HAP-1 (cell line): ENCODE measurements around the gene CMTM6.
A peak's percentile ranks its signal among the peaks of the same experiment; 100 is the strongest.

Experiments
- DNase-seq, 2 experiments: peaks; one replicate each; pipeline ENCODE4 v3.0.0-alpha.2; 2016 to 2020; ENCODE audit warnings: low spot score in 2 of 2
- H3K27me3 ChIP-seq: fragments of 250-450 bp; sonication (Bioruptor Pico); 2 replicates; pipeline ENCODE4 v1.5.1; 2020; ENCODE audit warnings: low read depth, mild to moderate bottlenecking, moderate library complexity
- H3K36me3 ChIP-seq: fragments of 250-450 bp; sonication (Bioruptor Pico); replicated peaks from 2 replicates; pipeline ENCODE4 v1.5.1; 2020; ENCODE audit warnings: mild to moderate bottlenecking
- H3K4me1 ChIP-seq: fragments of 250-450 bp; sonication (Bioruptor Pico); 2 replicates; pipeline ENCODE4 v1.5.1; 2020; ENCODE audit warnings: mild to moderate bottlenecking
- H3K4me3 ChIP-seq: fragments of 250-450 bp; sonication (Bioruptor Pico); 2 replicates; pipeline ENCODE4 v1.5.1; 2020; ENCODE audit warnings: mild to moderate bottlenecking, moderate library complexity
- H3K9me3 ChIP-seq: fragments of 250-450 bp; sonication (Bioruptor Pico); 2 replicates; pipeline ENCODE4 v1.5.1; 2020; ENCODE audit warnings: mild to moderate bottlenecking, moderate library complexity
- in situ Hi-C: fragments of 300-500 bp; cut with MboI; formaldehyde crosslinking; loops from 3 replicates; pipeline ENCODE4 v1.14.3; 2020; ENCODE audit warnings: low sequenced_read_pairs, inconsistent platforms, mixed read lengths

Gene CMTM6

DNA sequence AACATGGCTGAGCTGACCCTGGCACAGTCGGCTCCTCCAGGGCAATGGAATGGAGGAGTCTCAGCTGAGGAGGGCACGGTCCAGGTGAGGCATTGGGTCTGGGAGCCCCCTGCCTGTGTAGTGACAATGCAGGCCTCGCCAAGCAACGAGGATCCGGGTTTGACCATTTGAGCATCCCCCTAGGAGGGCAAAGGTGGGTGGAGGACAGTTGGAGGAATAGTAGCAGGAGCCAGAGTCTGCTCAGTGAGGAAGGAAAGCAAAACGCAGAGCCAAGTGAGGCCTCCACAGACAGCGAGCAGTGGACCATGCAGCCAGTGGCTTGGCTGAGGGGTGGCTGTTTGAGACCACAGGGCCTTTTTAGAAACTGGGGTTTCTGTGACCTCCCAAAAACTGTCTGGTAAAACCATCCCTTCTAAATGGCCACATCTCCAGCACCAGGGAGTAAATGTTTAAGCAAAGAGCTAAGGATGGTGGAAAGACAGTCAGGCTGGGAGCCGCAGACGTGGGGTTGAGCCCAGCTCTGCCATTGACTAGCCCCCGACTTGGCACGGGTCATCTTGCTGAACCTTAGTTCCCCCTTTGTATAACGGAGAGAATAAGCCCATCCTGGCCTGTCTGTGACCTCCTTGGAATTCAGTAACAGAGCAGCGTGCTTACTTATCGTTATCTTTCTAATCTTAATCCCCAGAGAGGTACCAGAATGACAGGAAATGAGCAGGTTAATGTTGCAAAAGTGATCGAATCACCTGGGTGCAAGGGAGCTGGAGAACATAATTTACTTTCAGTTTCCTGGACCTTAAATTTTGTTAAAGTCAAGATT, 46.8 kb downstream of the CMTM6 start:
- no peaks in the 10 kb centered on the region for H3K9me3 ChIP-seq
- no peak for DNase-seq
- peaks cover 14% of the 10 kb centered on the region for H3K4me1 ChIP-seq
- H3K4me3 ChIP-seq = no peak overlapping the region
- no peaks in the 10 kb centered on the region for H3K27me3 ChIP-seq
- H3K36me3 ChIP-seq = peaks cover 11% of the 10 kb centered on the region
- in situ Hi-C loops = no loop called here

GRCh38 chr3:32454731-32455608, 47.7 kb downstream of the CMTM6 start:
- H3K4me3 ChIP-seq = no peak overlapping the region
- H3K27me3 ChIP-seq = no peaks in the 10 kb centered on the region
- peaks cover 11% of the 10 kb centered on the region for H3K36me3 ChIP-seq
- in situ Hi-C loops = no loop called here
- H3K9me3 ChIP-seq = no peaks in the 10 kb centered on the region
- DNase-seq = no peak
- peaks cover 9% of the 10 kb centered on the region for H3K4me1 ChIP-seq

GRCh38 chr3:32454111-32454510, 48.5 kb downstream of the CMTM6 start:
- Histone ChIP-seq H3K27me3 (no peaks in the 10 kb centered on the region), H3K4me3 (no peak overlapping the region), H3K36me3 (peaks cover 11% of the 10 kb centered on the region), H3K9me3 (no peaks in the 10 kb centered on the region), H3K4me1 (peaks cover 9% of the 10 kb centered on the region)
- in situ Hi-C loops = no loop called here
- DNase-seq = no peak

- Histone ChIP-seq H3K9me3 (no peaks in the 10 kb centered on the region), H3K36me3 (peaks cover 11% of the 10 kb centered on the region), H3K27me3 (no peaks in the 10 kb centered on the region), H3K4me1 (peaks cover 9% of the 10 kb centered on the region), H3K4me3 (no peak overlapping the region)
- DNase-seq = no peak
- in situ Hi-C loops = no loop called here
These were observed 49.3 kb downstream of the CMTM6 start for GRCh38 chr3:32453346-32453745.

DNA sequence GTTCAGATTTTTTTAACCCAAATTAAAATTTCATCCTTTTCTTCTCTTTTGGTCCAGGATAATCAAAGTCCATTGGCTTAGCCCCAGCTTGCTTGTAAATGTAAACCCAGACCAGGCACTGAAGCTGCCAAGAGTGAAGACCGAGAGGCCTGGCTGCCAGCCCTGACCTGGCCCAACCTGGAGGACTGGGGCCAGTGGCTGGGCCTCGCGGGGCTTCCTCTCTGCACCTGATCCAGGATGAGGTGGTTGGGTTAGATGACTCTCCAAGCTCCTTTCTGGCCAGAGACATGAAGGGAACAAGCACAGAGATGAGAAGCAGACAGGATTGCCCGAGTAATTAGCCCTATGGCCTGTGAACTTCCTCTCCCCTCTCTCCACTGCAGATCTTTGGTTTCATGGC, 50.6 kb downstream of the CMTM6 start:
- H3K36me3 ChIP-seq = peaks cover 11% of the 10 kb centered on the region
- no peaks in the 10 kb centered on the region for H3K27me3 ChIP-seq
- no peaks in the 10 kb centered on the region for H3K9me3 ChIP-seq
- no peak for DNase-seq
- H3K4me1 ChIP-seq = peaks cover 20% of the 10 kb centered on the region
- in situ Hi-C loops = no loop called here
- no peak overlapping the region for H3K4me3 ChIP-seq

- Histone ChIP-seq H3K4me3 (no peak overlapping the region), H3K4me1 (peaks cover 23% of the 10 kb centered on the region), H3K27me3 (no peaks in the 10 kb centered on the region), H3K36me3 (peaks cover 11% of the 10 kb centered on the region), H3K9me3 (no peaks in the 10 kb centered on the region)
- in situ Hi-C loops = no loop called here
- peak in 1 of 2 experiments; percentile 21 for DNase-seq
These were observed 51.5 kb downstream of the CMTM6 start for GRCh38 chr3:32450992-32451659.

DNA sequence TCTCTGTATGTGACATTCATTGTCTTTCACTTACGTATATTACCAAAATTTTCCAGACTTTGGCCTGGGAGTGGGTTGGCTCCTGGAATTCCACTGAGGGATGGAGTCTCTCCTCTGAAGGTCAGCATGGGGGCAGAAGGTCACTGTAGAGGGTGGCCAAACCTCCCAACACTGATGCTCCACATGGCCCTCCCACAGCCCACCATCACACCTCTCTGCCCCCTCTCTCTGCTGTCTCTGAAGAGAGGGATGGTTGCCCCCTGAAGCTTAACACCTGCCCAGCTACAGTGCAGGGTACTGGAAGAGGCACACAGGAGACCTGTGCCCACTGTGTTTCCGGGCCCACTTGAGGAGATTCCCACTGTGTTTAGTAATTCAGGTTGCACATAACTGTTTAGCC, 52.2 kb downstream of the CMTM6 start:
- Histone ChIP-seq H3K4me1 (peaks cover 23% of the 10 kb centered on the region), H3K36me3 (peaks cover 11% of the 10 kb centered on the region), H3K9me3 (no peaks in the 10 kb centered on the region), H3K27me3 (no peaks in the 10 kb centered on the region), H3K4me3 (no peak overlapping the region)
- DNase-seq = no peak
- in situ Hi-C loops = no loop called here

DNA sequence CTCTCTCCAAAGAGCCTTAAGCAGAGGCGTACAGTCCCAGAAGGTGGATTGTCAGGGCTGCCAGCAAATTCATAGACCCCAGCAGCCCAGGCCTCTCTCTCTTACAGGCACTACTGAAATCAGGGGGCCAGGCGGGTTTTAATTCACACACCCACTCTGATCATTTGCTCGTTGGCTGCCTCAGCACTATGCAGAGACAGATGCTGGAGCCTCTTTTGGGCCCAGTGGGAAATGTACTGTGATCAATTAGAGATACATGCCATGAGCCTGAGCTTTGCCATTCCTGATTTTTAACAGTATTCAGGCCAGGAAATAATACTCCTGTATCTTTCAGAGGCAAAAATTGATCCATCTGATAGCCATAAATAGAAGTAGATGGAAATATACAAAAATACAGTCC, 53.0 kb downstream of the CMTM6 start:
- DNase-seq = no peak
- Histone ChIP-seq H3K4me3 (no peak overlapping the region), H3K27me3 (no peaks in the 10 kb centered on the region), H3K9me3 (no peaks in the 10 kb centered on the region), H3K36me3 (peaks cover 11% of the 10 kb centered on the region), H3K4me1 (peaks cover 23% of the 10 kb centered on the region)
- in situ Hi-C loops = no loop called here

DNA sequence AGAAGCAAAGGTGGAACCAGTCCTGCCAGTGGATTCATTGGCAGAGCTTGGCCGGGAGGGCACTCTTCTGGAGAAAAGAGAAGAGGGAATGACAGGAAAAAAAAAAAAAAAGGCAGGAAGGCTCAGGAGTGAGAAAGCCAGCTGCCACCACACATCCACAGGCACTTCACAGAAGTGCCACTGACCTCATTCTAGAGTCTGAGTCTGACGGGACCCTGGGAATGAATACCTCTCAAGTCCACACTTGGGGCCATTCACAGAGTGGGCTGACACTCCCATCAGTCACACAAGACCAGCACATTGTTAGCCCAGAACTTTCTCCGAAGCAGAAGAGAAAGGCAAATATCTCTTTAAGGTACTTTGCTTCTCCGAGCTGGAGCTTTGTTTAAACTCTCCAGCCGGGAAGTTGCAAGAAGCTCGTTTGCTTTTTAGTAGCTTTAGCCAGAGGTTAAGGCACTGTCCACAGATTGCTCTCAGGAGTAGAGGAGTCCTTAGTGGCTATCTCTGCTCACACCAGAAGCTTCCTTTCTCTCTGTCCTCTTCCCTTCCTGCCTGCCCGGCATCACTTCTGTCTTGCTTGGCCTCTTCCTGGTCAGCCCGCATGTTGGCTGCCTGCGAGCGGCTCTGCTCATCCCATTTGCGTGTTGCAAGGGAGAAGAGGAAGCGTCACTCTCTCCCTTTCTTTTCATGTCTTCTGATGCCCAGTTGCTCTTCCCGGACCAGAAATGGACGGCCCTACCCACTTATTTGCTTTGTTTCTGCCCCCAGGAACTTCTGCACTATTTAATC, 53.8 kb downstream of the CMTM6 start:
- peaks cover 8% of the 10 kb centered on the region for H3K36me3 ChIP-seq
- peaks cover 23% of the 10 kb centered on the region for H3K4me1 ChIP-seq
- no peak for DNase-seq
- no peaks in the 10 kb centered on the region for H3K9me3 ChIP-seq
- no peak overlapping the region for H3K4me3 ChIP-seq
- in situ Hi-C loops = no loop called here
- H3K27me3 ChIP-seq = no peaks in the 10 kb centered on the region

DNA sequence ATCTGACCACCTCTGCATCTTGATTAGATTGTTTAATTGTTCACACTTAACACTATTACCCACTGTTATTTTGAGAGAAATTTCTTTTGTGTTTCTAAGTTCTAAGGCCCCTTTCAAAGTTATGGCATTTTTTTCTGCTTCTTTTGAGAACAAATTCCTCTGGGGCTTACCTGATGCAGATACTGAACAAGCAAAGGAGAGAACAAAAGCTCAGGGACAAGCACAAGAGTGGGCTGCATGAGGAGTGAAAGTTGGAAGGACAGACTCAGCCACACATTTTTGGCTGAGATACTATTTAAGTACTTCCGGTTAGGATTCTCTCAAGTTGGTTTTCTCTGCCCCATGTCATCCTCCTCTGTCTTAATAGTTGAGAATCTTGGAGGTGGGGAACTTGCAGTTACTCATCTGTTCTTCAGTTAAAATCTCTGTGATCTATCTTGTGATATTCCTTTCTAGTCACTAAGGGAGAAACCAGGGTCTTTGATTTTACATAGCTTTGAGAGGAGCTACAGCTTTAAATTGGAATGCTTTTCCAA, 54.7 kb downstream of the CMTM6 start:
- Histone ChIP-seq H3K36me3 (peaks cover 8% of the 10 kb centered on the region), H3K9me3 (no peaks in the 10 kb centered on the region), H3K4me3 (no peak overlapping the region), H3K27me3 (no peaks in the 10 kb centered on the region), H3K4me1 (peaks cover 23% of the 10 kb centered on the region)
- in situ Hi-C loops = no loop called here
- peak; percentile 32 to 79 for DNase-seq

- in situ Hi-C loops = no loop called here
- DNase-seq = no peak
- no peak overlapping the region for H3K4me3 ChIP-seq
- peaks cover 20% of the 10 kb centered on the region for H3K4me1 ChIP-seq
- no peaks in the 10 kb centered on the region for H3K9me3 ChIP-seq
- H3K27me3 ChIP-seq = no peaks in the 10 kb centered on the region
- no peaks in the 10 kb centered on the region for H3K36me3 ChIP-seq
These were observed 59.2 kb downstream of the CMTM6 start for GRCh38 chr3:32443478-32443877.

GRCh38 chr3:32442766-32443165, 59.9 kb downstream of the CMTM6 start:
- no peak overlapping the region for H3K4me3 ChIP-seq
- H3K4me1 ChIP-seq = peaks cover 17% of the 10 kb centered on the region
- in situ Hi-C loops = no loop called here
- DNase-seq = no peak
- H3K27me3 ChIP-seq = no peaks in the 10 kb centered on the region
- H3K36me3 ChIP-seq = no peaks in the 10 kb centered on the region
- H3K9me3 ChIP-seq = no peaks in the 10 kb centered on the region
